Measurements from ENCODE around the gene KIAA0232. TPM values are rescaled to one million over a fixed set of nuclear protein-coding genes. Genes with fewer than 3 reads are reported as not detected.

KIAA0232 gene
- total RNA-seq, 1 donor from 2014 or later = 32.1 TPM

DNA sequence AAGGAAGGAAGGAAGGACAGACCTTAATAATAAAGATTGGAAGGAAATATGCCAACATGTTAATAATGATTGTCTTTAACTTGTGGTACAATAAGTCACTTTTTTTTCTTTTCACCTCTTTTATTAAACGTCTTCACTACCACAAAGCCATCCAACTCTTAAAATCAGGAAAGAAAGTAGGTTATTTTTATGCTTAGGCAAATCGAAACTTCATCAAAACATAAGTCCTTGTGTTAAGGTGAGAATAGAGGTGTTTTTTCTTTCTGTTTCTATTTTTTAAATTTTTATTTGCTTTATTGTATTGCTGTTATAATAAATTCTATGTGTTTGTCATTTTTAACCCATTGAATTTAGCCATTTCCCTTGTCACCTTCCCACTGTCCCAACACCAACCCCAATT, 40.0 kb upstream of the KIAA0232 start:
- H3K4me3 ChIP-seq (ENCODE audit: low read depth, low read length) = no peak overlapping the region
- H3K36me3 ChIP-seq (ENCODE audit: control insufficient read depth, insufficient read depth, low read length) = no peaks in the 10 kb centered on the region
- TF ChIP-seq CTCF (IDR thresholded peaks at IDR 0.05; ENCODE audit: insufficient read depth, low read length, poor library complexity, severe bottlenecking) = no peak
- DNase-seq (ENCODE audit: low read depth) = no peak
- no peaks in the 10 kb centered on the region for H3K27me3 ChIP-seq (ENCODE audit: control insufficient read depth, insufficient read depth, low read length)

DNA sequence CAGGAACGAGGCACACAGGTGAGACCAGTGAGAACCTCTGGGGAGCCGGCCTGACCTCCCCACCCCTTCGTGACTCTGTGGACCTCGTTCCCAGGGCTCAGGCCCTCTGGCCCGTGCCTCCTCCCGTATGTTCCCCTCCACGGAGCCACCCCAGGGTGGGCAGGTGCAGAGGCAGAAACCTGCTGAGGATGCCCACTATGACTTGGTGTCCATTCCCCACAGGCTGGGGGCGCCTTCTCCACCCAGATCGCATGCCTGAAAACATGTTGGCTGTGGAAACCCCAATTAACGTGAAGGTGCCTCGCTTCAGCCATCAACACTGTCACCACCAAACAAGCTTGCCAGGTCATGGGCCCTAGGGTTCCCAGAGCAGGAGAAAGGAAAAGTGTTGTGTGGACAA, 39.5 kb upstream of the KIAA0232 start:
- no peak for TF ChIP-seq CTCF (IDR thresholded peaks at IDR 0.05; ENCODE audit: insufficient read depth, low read length, poor library complexity, severe bottlenecking)
- Histone ChIP-seq H3K4me3 (ENCODE audit: low read depth, low read length) (no peak overlapping the region), H3K27me3 (ENCODE audit: control insufficient read depth, insufficient read depth, low read length) (no peaks in the 10 kb centered on the region), H3K36me3 (ENCODE audit: control insufficient read depth, insufficient read depth, low read length) (no peaks in the 10 kb centered on the region)
- no peak for DNase-seq (ENCODE audit: low read depth)

- no peaks in the 10 kb centered on the region for H3K36me3 ChIP-seq (ENCODE audit: control insufficient read depth, insufficient read depth, low read length)
- no peak for DNase-seq (ENCODE audit: low read depth)
- H3K27me3 ChIP-seq (ENCODE audit: control insufficient read depth, insufficient read depth, low read length) = no peaks in the 10 kb centered on the region
- no peak for TF ChIP-seq CTCF (IDR thresholded peaks at IDR 0.05; ENCODE audit: insufficient read depth, low read length, poor library complexity, severe bottlenecking)
- H3K4me3 ChIP-seq (ENCODE audit: low read depth, low read length) = no peak overlapping the region
Observed at GRCh38 chr4:6746721-6747293, 35.7 kb upstream of the KIAA0232 start.

DNA sequence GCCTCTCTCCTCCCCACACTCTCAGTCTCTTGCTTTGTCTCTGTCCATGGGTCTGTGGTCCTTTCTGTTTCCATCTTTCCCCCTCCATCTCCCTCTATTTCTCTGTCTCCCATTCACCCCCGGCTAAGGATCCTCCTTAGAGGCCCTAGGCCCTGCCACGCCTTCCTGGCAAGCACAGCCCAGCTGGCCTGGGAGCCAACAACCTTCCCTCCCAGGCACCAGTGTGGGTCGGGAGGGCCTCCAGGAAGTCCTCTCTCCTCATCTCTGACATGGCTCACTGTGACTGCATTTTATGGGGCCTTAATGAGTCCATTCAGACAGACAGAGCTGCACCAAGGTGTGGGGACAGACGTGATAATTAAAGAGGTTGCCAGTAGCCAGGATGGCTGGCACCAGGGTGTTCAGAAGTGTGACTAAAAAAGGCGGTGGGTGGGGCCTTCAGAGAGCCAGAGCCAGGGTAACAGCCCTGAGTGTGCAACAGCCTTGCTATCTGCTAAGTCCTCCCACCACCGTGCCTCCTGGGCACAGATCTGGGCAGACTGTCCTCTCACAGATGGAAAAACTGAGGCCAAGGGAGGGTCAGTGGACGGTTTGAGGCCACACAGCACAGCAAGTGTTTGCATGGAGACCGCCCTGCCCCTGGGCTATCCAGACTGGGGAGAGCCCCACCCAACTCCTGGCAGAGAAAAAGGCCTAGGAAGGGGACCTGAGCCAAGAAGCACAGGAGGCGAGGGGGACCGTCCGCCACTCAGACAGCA, 35.1 kb upstream of the KIAA0232 start:
- Histone ChIP-seq H3K4me3 (ENCODE audit: low read depth, low read length) (no peak overlapping the region), H3K36me3 (ENCODE audit: control insufficient read depth, insufficient read depth, low read length) (no peaks in the 10 kb centered on the region), H3K27me3 (ENCODE audit: control insufficient read depth, insufficient read depth, low read length) (no peaks in the 10 kb centered on the region)
- TF ChIP-seq CTCF (IDR thresholded peaks at IDR 0.05; ENCODE audit: insufficient read depth, low read length, poor library complexity, severe bottlenecking) = no peak
- no peak for DNase-seq (ENCODE audit: low read depth)

GRCh38 chr4:6748286-6748685, 34.2 kb upstream of the KIAA0232 start:
- TF ChIP-seq CTCF (IDR thresholded peaks at IDR 0.05; ENCODE audit: insufficient read depth, low read length, poor library complexity, severe bottlenecking) = no peak
- H3K4me3 ChIP-seq (ENCODE audit: low read depth, low read length) = no peak overlapping the region
- no peak for DNase-seq (ENCODE audit: low read depth)
- no peaks in the 10 kb centered on the region for H3K36me3 ChIP-seq (ENCODE audit: control insufficient read depth, insufficient read depth, low read length)
- no peaks in the 10 kb centered on the region for H3K27me3 ChIP-seq (ENCODE audit: control insufficient read depth, insufficient read depth, low read length)

Data from kidney epithelial cell (primary cell).